Measurements from ENCODE around the gene DGCR6L.
"Not testable (repeated sequence)": the region's sequence is repeated elsewhere in the genome, so short reads cannot be mapped to it uniquely, and the experiment has no call there.

Gene DGCR6L

GRCh38 chr22:20319745-20320658, at the start of gene DGCR6L:
TSS of gene DGCR6L (minus strand) at chr22:20320060. CDS start at chr22:20319988, 72 bp downstream.
- peak within 1 kb of the TSS; percentile 89 for H3K9ac ChIP-seq (ENCODE audit: low read depth, low read length)
- H3K36me3 ChIP-seq (ENCODE audit: insufficient read depth, low read length) = no peaks in the 10 kb centered on the region
- peaks cover 13% of the 10 kb centered on the region; the same call in 1 of the 2 replicates for H3K4me1 ChIP-seq (ENCODE audit: insufficient read depth, low read length)
- H3K9me3 ChIP-seq (ENCODE audit: control insufficient read depth, insufficient read depth, low read length) = no peaks in the 10 kb centered on the region

- not testable (repeated sequence) for H3K4me1 ChIP-seq (ENCODE audit: insufficient read depth, low read length); H3K9ac ChIP-seq (ENCODE audit: low read depth, low read length); H3K36me3 ChIP-seq (ENCODE audit: insufficient read depth, low read length); H3K9me3 ChIP-seq (ENCODE audit: control insufficient read depth, insufficient read depth, low read length)
These were observed 49.0 kb upstream of the DGCR6L start for GRCh38 chr22:20368875-20369274.

GRCh38 chr22:20366841-20367240, 47.0 kb upstream of the DGCR6L start:
- not testable (repeated sequence) for H3K9ac ChIP-seq (ENCODE audit: low read depth, low read length); H3K36me3 ChIP-seq (ENCODE audit: insufficient read depth, low read length); H3K9me3 ChIP-seq (ENCODE audit: control insufficient read depth, insufficient read depth, low read length); H3K4me1 ChIP-seq (ENCODE audit: insufficient read depth, low read length)

- not testable (repeated sequence) for H3K36me3 ChIP-seq (ENCODE audit: insufficient read depth, low read length); H3K9me3 ChIP-seq (ENCODE audit: control insufficient read depth, insufficient read depth, low read length); H3K4me1 ChIP-seq (ENCODE audit: insufficient read depth, low read length); H3K9ac ChIP-seq (ENCODE audit: low read depth, low read length)
These were observed 44.7 kb upstream of the DGCR6L start for GRCh38 chr22:20364335-20365260.

- H3K4me1 ChIP-seq (ENCODE audit: insufficient read depth, low read length); H3K9me3 ChIP-seq (ENCODE audit: control insufficient read depth, insufficient read depth, low read length); H3K36me3 ChIP-seq (ENCODE audit: insufficient read depth, low read length); H3K9ac ChIP-seq (ENCODE audit: low read depth, low read length): not testable (repeated sequence)
These were observed 42.5 kb upstream of the DGCR6L start for GRCh38 chr22:20362403-20362802.

GRCh38 chr22:20361752-20362229, 41.9 kb upstream of the DGCR6L start:
- not testable (repeated sequence) for H3K9ac ChIP-seq (ENCODE audit: low read depth, low read length); H3K4me1 ChIP-seq (ENCODE audit: insufficient read depth, low read length)

GRCh38 chr22:20360866-20361751, 41.2 kb upstream of the DGCR6L start:
- not testable (repeated sequence) for H3K36me3 ChIP-seq (ENCODE audit: insufficient read depth, low read length); H3K4me1 ChIP-seq (ENCODE audit: insufficient read depth, low read length); H3K9me3 ChIP-seq (ENCODE audit: control insufficient read depth, insufficient read depth, low read length); H3K9ac ChIP-seq (ENCODE audit: low read depth, low read length)

More at GRCh38 chr22:20361752-20362229, 41.9 kb upstream of the DGCR6L start:
- H3K9me3 ChIP-seq (ENCODE audit: control insufficient read depth, insufficient read depth, low read length); H3K36me3 ChIP-seq (ENCODE audit: insufficient read depth, low read length): not testable (repeated sequence)

- H3K9ac ChIP-seq (ENCODE audit: low read depth, low read length); H3K36me3 ChIP-seq (ENCODE audit: insufficient read depth, low read length); H3K9me3 ChIP-seq (ENCODE audit: control insufficient read depth, insufficient read depth, low read length); H3K4me1 ChIP-seq (ENCODE audit: insufficient read depth, low read length): not testable (repeated sequence)
These were observed 40.4 kb upstream of the DGCR6L start for GRCh38 chr22:20360261-20360660.

- not testable (repeated sequence) for H3K36me3 ChIP-seq (ENCODE audit: insufficient read depth, low read length); H3K9ac ChIP-seq (ENCODE audit: low read depth, low read length); H3K9me3 ChIP-seq (ENCODE audit: control insufficient read depth, insufficient read depth, low read length); H3K4me1 ChIP-seq (ENCODE audit: insufficient read depth, low read length)
These were observed 38.8 kb upstream of the DGCR6L start for GRCh38 chr22:20358503-20359239.

GRCh38 chr22:20357967-20358366, 38.1 kb upstream of the DGCR6L start:
- not testable (repeated sequence) for H3K9me3 ChIP-seq (ENCODE audit: control insufficient read depth, insufficient read depth, low read length); H3K9ac ChIP-seq (ENCODE audit: low read depth, low read length); H3K4me1 ChIP-seq (ENCODE audit: insufficient read depth, low read length); H3K36me3 ChIP-seq (ENCODE audit: insufficient read depth, low read length)

- not testable (repeated sequence) for H3K9ac ChIP-seq (ENCODE audit: low read depth, low read length); H3K9me3 ChIP-seq (ENCODE audit: control insufficient read depth, insufficient read depth, low read length); H3K36me3 ChIP-seq (ENCODE audit: insufficient read depth, low read length); H3K4me1 ChIP-seq (ENCODE audit: insufficient read depth, low read length)
These were observed 37.0 kb upstream of the DGCR6L start for GRCh38 chr22:20356906-20357305.

GRCh38 chr22:20355939-20356636, 36.2 kb upstream of the DGCR6L start:
- H3K9me3 ChIP-seq (ENCODE audit: control insufficient read depth, insufficient read depth, low read length); H3K4me1 ChIP-seq (ENCODE audit: insufficient read depth, low read length); H3K9ac ChIP-seq (ENCODE audit: low read depth, low read length); H3K36me3 ChIP-seq (ENCODE audit: insufficient read depth, low read length): not testable (repeated sequence)
